ENCODE data around the gene TLR6. TPM values are rescaled to one million over a fixed set of nuclear protein-coding genes. Genes with fewer than 3 reads are reported as not detected.

TLR6 gene
- total RNA-seq, 2 experiments from 2014 or later: 1.6 to 2.0 TPM

- intact Hi-C loops (cut with micrococcal nuclease): loop anchor here (5.0 kb wide), 1 partner anchor 42 kb away; no protein-coding TSS in a partner anchor
- Mint-ChIP-seq H3K4me3 (peak within 1 kb of the TSS; percentile 64), H3K9me3 (peaks cover 27% of the 10 kb centered on the region), H3K27me3 (no peaks in the 10 kb centered on the region), H3K27ac (peak within 1 kb of the TSS; percentile 88), H3K4me1 (ENCODE audit: low read depth) (peaks cover 19% of the 10 kb centered on the region), H3K36me3 (ENCODE audit: low read depth) (peaks cover 28% of the 10 kb centered on the region)
- TF ChIP-seq CTCF (IDR thresholded peaks at IDR 0.05): peak; percentile 77
- ATAC-seq (peak; percentile 82), DNase-seq (no peak)
- POLR2A ChIA-PET: interaction anchor here (0.8 to 1.1 kb wide), 3 partner anchors 11 to 149 kb away, joined by 3 to 4 read pairs (median 4); no protein-coding TSS in a partner anchor
- CTCF ChIA-PET: interaction anchor here (0.9 to 4.2 kb wide), 29 partner anchors 9 to 625 kb away, joined by 3 to 55 read pairs (median 5); partner anchors contain the start of genes FAM114A1, TLR10 and TLR6
Observed at GRCh38 chr4:38804654-38805295, 51.8 kb downstream of the TLR6 start, which contains the start of gene TLR1. TLR1 (minus strand) TSS chr4:38804791; CDS start chr4:38798831, 5,960 bp downstream.

DNA sequence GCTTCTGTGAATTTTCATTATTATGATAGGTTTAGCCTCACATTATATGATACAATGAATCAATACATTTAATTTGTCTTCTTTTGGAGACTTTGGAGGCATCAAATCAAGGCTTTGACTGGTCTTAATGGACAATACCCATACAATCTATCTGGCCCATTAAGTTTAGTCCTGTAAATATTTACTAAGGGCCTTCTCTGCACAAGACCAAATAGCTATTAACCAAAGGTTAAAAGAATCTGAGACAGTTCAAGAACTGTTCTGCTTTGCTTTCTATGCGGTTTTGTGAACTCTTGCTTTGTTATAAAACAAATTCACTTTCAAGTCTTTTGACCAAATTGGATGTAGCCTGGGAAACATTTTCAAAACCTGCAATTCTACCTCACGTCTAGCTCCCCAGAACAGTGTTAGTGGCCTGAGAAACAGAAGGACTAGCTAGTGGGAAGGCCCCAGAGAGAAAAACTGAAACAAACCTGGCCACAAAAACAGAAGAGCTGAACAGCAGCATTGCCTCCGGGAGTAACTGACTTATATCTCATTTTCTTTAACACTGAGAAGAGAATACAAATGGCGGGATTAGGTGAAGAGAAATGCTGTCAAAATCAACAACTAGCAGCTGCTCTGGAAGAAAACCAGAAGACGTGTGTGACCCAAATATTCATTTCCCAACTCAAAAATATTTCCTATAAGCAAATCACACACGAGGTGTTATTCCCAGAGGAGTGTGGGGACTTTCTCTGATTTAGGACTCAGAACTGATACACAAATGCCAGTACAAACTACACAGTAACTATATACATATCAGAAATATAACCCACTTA is 52.6 kb downstream of the TLR6 start:
- peaks cover 19% of the 10 kb centered on the region for H3K4me1 Mint-ChIP-seq (ENCODE audit: low read depth)
- peaks cover 36% of the 10 kb centered on the region for H3K36me3 Mint-ChIP-seq (ENCODE audit: low read depth)
- no peak for TF ChIP-seq CTCF (IDR thresholded peaks at IDR 0.05)
- CTCF ChIA-PET: interaction anchor here (0.6 to 4.2 kb wide), 28 partner anchors 10 to 624 kb away, joined by 3 to 55 read pairs (median 5); partner anchors contain the start of genes FAM114A1, TLR10 and TLR6
- DNase-seq (peak; percentile 21), ATAC-seq (peak; percentile 57)
- POLR2A ChIA-PET: interaction anchor here (0.8 to 1.3 kb wide), 4 partner anchors 11 to 148 kb away, joined by 3 to 6 read pairs (median 4); no protein-coding TSS in a partner anchor
- peaks cover 33% of the 10 kb centered on the region for H3K9me3 Mint-ChIP-seq
- H3K4me3 Mint-ChIP-seq: peak overlapping the region; percentile 64
- intact Hi-C loops (cut with micrococcal nuclease): loop anchor here (5.0 kb wide), 1 partner anchor 42 kb away; no protein-coding TSS in a partner anchor
- H3K27ac Mint-ChIP-seq: peak overlapping the region; percentile 88
- H3K27me3 Mint-ChIP-seq: no peaks in the 10 kb centered on the region

GRCh38 chr4:38802561-38803355 is 53.9 kb downstream of the TLR6 start:
- POLR2A ChIA-PET: interaction anchor here (1.3 kb wide), 2 partner anchors 10 to 12 kb away, joined by 3 to 6 read pairs; no protein-coding TSS in a partner anchor
- CTCF ChIA-PET: interaction anchor here (1.2 to 4.2 kb wide), 8 partner anchors 8 to 72 kb away, joined by 3 to 55 read pairs (median 16); partner anchors contain the start of genes TLR10 and TLR6
- peaks cover 35% of the 10 kb centered on the region for H3K9me3 Mint-ChIP-seq
- DNase-seq: peak; percentile 28
- intact Hi-C loops (cut with micrococcal nuclease): loop anchor here (5.0 kb wide), 1 partner anchor 40 kb away; no protein-coding TSS in a partner anchor
- H3K4me1 Mint-ChIP-seq (ENCODE audit: low read depth): peaks cover 19% of the 10 kb centered on the region
- ATAC-seq: no peak
- H3K27me3 Mint-ChIP-seq: no peaks in the 10 kb centered on the region
- TF ChIP-seq CTCF (IDR thresholded peaks at IDR 0.05): no peak
- H3K27ac Mint-ChIP-seq: no peak overlapping the region
- no peak overlapping the region for H3K4me3 Mint-ChIP-seq
- peaks cover 45% of the 10 kb centered on the region for H3K36me3 Mint-ChIP-seq (ENCODE audit: low read depth)

DNA sequence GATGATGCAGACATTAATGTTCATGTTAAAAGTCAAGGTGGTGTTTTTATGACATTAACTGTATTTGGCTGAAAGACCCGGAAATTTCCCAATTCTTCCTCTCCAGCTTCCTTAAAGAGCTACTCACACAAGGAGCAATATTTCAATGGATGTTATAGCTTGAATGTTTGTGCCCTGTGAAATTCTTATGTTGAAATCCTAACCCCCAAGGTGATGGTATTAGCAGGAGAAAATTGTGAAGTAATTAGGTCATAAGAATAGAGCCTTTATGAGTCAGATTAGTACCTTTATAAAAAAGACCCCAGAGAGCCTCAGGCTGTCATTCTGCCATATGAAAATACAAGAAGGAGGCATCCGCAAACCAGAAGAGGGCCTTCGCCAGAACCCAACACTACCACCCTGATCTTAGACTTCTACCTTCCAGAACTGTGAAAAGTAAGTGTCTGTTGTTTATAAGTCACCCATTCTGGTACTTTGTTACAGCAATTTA is 55.6 kb downstream of the TLR6 start:
- Mint-ChIP-seq H3K27me3 (no peaks in the 10 kb centered on the region), H3K9me3 (peaks cover 44% of the 10 kb centered on the region), H3K36me3 (ENCODE audit: low read depth) (peaks cover 45% of the 10 kb centered on the region), H3K4me3 (no peak overlapping the region), H3K27ac (no peak overlapping the region), H3K4me1 (ENCODE audit: low read depth) (peaks cover 19% of the 10 kb centered on the region)
- ChIA-PET CTCF (interaction anchor here (1.1 to 2.9 kb wide), 3 partner anchors 18 to 60 kb away, joined by 6 to 17 read pairs (median 12); partner anchors contain the start of gene TLR10), POLR2A (no interaction called here)
- intact Hi-C loops (cut with micrococcal nuclease): loop anchor here (5.0 kb wide), 1 partner anchor 39 kb away; no protein-coding TSS in a partner anchor
- no peak for TF ChIP-seq CTCF (IDR thresholded peaks at IDR 0.05)
- ATAC-seq (no peak), DNase-seq (no peak)

Measured in activated CD8-positive, alpha-beta T cell treated with anti-CD3 and anti-CD28 coated beads for 36 hours (primary cell).